ENCODE data around the gene HPSE2.

Gene HPSE2

DNA sequence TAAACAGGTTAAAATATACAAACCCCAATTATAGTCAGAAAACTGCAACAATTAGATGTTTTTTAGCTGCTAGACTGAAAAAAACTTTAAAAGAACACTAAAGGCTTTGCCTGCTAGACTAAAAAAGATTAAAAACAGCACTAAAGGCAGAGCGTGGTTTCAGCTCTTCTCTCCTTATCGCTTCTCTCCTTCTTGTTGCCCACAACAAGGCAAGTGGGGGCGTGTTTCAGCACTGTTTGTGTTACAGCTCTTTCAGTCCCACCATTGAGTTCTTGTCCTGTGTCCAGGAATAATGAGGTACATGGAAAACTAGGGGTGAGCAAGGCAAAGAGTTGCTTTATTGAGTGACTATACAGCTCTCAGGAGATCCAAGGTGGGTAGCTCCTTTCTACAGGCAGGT, 112.3 kb downstream of the HPSE2 start:
- H3K4me3 ChIP-seq (replicated peaks; ENCODE audit: low read depth, low read length): no peak overlapping the region
- DNase-seq (ENCODE audit: extremely low read depth, low read depth): no peak
- TF ChIP-seq, protein P1, sequence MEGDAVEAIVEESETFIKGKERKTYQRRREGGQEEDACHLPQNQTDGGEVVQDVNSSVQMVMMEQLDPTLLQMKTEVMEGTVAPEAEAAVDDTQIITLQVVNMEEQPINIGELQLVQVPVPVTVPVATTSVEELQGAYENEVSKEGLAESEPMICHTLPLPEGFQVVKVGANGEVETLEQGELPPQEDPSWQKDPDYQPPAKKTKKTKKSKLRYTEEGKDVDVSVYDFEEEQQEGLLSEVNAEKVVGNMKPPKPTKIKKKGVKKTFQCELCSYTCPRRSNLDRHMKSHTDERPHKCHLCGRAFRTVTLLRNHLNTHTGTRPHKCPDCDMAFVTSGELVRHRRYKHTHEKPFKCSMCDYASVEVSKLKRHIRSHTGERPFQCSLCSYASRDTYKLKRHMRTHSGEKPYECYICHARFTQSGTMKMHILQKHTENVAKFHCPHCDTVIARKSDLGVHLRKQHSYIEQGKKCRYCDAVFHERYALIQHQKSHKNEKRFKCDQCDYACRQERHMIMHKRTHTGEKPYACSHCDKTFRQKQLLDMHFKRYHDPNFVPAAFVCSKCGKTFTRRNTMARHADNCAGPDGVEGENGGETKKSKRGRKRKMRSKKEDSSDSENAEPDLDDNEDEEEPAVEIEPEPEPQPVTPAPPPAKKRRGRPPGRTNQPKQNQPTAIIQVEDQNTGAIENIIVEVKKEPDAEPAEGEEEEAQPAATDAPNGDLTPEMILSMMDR (IDR thresholded peaks at IDR 0.05; ENCODE audit: low read depth, low read length, missing control alignments): no peak

DNA sequence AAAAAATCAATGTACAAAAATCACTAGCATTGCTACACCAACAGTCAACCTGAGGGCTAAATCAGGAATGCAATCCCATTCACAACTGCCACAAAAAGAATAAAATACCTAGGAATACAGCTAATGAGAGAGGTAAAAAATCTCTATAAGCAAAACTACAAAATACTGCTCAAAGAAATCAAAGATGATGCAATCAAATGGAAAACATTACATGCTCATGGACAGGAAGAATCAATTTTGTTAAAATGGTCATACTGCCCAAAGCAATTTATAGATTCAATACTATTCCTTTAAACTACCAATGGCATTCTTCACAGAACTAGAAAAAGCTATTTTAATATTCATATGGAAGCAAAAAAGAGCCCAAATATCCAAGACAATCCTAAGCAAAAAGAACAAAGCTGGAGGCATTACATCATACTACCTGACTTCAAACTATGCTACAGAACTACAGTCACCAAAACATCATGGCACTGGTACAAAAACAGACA, 116.3 kb downstream of the HPSE2 start:
- DNase-seq (ENCODE audit: extremely low read depth, low read depth): no peak
- no peak overlapping the region for H3K4me3 ChIP-seq (replicated peaks; ENCODE audit: low read depth, low read length)
- TF ChIP-seq, protein P1 (IDR thresholded peaks at IDR 0.05; ENCODE audit: low read depth, low read length, missing control alignments): no peak

DNA sequence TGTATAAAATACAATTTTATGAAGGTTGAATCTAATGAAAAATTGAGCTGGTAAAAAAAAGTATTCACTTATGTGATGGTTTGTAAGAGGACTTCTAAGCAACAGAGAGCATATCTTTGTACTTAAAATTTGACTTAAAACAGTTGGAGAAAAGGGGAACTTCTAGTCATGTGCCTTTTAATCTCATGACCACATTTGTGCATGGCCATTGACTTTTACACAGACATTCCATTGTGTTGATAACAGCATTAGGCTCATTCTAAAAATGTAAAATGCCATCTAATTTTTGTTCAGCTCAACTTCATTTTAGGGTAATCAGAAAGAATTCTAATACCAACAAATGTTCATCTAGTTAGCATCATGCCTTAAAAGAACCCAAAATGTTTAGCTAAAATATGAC, 119.9 kb downstream of the HPSE2 start:
- no peak for DNase-seq (ENCODE audit: extremely low read depth, low read depth)
- TF ChIP-seq, protein P1 (IDR thresholded peaks at IDR 0.05; ENCODE audit: low read depth, low read length, missing control alignments): no peak
- H3K4me3 ChIP-seq (replicated peaks; ENCODE audit: low read depth, low read length): no peak overlapping the region

DNA sequence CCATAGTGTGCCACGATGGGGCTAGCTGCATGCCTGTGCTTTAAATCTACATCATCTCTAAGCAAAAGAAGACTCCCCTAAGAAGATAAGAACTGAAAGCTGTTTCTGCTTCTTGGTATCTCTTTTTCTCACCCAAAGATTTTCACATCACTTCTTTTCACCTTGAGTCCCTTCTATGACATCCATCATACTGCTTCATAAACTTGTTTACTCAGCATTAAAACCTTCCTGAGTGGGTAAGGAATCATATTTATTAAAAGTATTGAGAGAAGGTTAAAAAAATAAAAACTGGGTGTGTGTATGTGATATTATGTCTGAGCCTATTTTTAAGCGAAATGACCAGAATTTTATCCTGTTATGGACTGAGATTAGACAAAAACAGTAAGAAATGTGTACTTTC, 150.3 kb downstream of the HPSE2 start:
- TF ChIP-seq, protein P1 (IDR thresholded peaks at IDR 0.05; ENCODE audit: low read depth, low read length, missing control alignments): no peak
- DNase-seq (ENCODE audit: extremely low read depth, low read depth): no peak
- no peak overlapping the region for H3K4me3 ChIP-seq (replicated peaks; ENCODE audit: low read depth, low read length)

DNA sequence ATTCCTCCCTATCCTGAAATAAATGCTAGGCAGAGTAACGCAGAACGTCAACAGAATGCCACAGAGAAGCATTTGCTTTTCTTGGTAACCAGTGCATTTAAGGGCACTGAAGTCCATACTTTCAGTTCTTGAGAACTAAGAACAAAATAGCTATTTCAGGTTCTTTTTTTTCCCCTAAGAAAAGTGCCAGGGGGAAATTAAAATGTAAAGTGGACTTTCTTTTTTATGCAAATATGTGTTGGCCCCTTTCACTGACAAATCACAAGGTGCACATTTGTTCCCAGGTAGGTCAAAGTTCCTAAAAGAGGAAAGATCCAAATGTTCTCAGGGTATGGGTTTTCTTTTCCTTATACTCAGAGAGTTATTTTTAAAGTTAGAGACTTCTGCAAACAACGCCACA, 151.5 kb downstream of the HPSE2 start:
- H3K4me3 ChIP-seq (replicated peaks; ENCODE audit: low read depth, low read length): no peak overlapping the region
- TF ChIP-seq, protein P1 (IDR thresholded peaks at IDR 0.05; ENCODE audit: low read depth, low read length, missing control alignments): no peak
- no peak for DNase-seq (ENCODE audit: extremely low read depth, low read depth)

DNA sequence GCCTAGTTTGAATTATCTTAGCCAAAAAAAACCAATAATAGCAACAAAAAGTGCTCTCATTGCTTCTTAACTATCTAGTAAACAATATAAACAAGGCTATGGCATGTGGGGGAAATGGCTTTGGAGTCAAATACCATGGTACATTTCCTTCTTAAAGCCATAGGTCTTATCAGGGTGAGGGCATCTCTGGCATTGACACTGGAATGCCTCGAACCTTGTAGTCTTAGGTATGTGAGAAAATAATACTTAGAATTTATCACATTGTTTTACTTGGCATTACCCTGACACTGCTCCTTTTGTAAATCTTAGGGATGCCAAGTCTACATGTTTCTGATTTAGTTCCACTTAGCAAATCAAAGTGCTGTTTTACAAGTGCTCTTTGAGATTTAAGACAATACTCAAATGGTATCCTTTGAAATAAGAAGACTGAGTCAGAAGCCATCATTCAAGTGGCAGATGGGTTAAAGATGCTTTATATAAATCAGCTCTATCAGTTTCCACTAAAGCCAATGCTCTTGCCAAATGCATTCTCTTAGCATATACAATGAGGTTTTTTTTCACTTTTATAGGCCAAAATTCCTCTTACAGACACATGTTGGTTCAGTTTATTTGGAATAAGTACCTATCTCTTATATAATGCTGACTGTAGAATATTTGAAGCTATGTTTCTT, 155.2 kb downstream of the HPSE2 start:
- DNase-seq (ENCODE audit: extremely low read depth, low read depth): no peak
- TF ChIP-seq, protein P1 (IDR thresholded peaks at IDR 0.05; ENCODE audit: low read depth, low read length, missing control alignments): no peak
- no peak overlapping the region for H3K4me3 ChIP-seq (replicated peaks; ENCODE audit: low read depth, low read length)

DNA sequence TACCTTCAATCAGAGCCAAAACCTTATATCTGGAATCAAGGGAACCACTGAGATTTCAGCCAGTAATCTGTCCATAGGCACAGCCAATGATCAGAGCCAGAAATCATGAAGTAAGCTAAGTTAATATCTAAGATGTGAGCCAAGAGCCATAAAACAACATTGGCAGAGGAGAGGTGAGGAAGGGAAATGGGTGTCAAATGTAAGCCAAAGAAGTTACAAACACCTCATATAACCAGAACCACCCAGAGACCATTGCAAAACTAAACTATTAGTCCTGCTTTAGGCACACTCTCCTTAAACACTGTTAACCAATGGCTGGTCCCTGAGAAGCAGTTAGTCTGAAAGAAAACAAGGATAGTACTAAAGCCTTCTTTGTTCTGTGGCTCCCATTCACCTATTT, 173.1 kb downstream of the HPSE2 start:
- TF ChIP-seq, protein P1 (IDR thresholded peaks at IDR 0.05; ENCODE audit: low read depth, low read length, missing control alignments): no peak
- no peak for DNase-seq (ENCODE audit: extremely low read depth, low read depth)

More for the DNA sequence above, 173.1 kb downstream of the HPSE2 start:
- H3K4me3 ChIP-seq (replicated peaks; ENCODE audit: low read depth, low read length): no peak overlapping the region

Measured in HFF-Myc (cell line).